GM18508 (cell line): Measurements from ENCODE around the gene CNN2.

Experiments
- ATAC-seq: cut with Tn5 transposase; IDR thresholded peaks from one replicate; pipeline ENCODE4 v1.9.1; 2021; ENCODE audit warnings: moderate number of reproducible peaks; ENCODE audit not compliant: insufficient read depth, unreplicated experiment

Gene CNN2

GRCh38 chr19:1063030-1063908, 36.9 kb downstream of the CNN2 start:
- no peak for ATAC-seq

GRCh38 chr19:1063909-1064660, 37.7 kb downstream of the CNN2 start:
- ATAC-seq = no peak

- no peak for ATAC-seq
Measured at GRCh38 chr19:1064661-1065605, 38.5 kb downstream of the CNN2 start.

GRCh38 chr19:1065606-1066109, 39.2 kb downstream of the CNN2 start:
- no peak for ATAC-seq

GRCh38 chr19:1066251-1066747, 39.9 kb downstream of the CNN2 start:
- ATAC-seq = no peak

- ATAC-seq = no peak
Measured at GRCh38 chr19:1066748-1067340, 40.4 kb downstream of the CNN2 start, which contains the start of gene ARHGAP45. TSS of gene ARHGAP45 (plus strand) at chr19:1067167. CDS start at chr19:1067406, 239 bp downstream.

GRCh38 chr19:1067341-1067957, 41.0 kb downstream of the CNN2 start:
- no peak for ATAC-seq

GRCh38 chr19:1068009-1069001, 41.9 kb downstream of the CNN2 start:
- no peak for ATAC-seq

GRCh38 chr19:1069009-1069779, 42.8 kb downstream of the CNN2 start:
- no peak for ATAC-seq

- no peak for ATAC-seq
Measured at GRCh38 chr19:1070576-1070930, 44.1 kb downstream of the CNN2 start.

GRCh38 chr19:1070931-1071791, 44.8 kb downstream of the CNN2 start:
- no peak for ATAC-seq

GRCh38 chr19:1072371-1073015, 46.1 kb downstream of the CNN2 start:
- ATAC-seq = no peak

GRCh38 chr19:1073063-1073955, 46.9 kb downstream of the CNN2 start:
- ATAC-seq = no peak

GRCh38 chr19:1073956-1074517, 47.6 kb downstream of the CNN2 start:
- no peak for ATAC-seq
